Pancreas (tissue), 10 donors: ENCODE measurements around the gene STK11IP. TPM values are rescaled to one million over a fixed set of nuclear protein-coding genes. Genes with fewer than 3 reads are reported as not detected.
A peak's percentile ranks its signal among the peaks of the same experiment; 100 is the strongest.

ENCODE experiments used
- ATAC-seq, 4 donors: fragments of 200-7000 bp; cut with Tn5 transposase; one replicate each; pipeline versions ENCODE4 v1.8.0 to v1.9.1; 2020; ENCODE audit warnings: mild to moderate bottlenecking in 4 of 4, moderate library complexity in 4 of 4
- DNase-seq, 6 donors: peaks; one replicate each; pipeline ENCODE4 v3.0.0-alpha.2; 2020
- FAIRE-seq: peaks from 2 replicates; lab custom pipeline; 2012; peaks lifted over from hg19 to GRCh38; lab: Jason Lieb, UNC
- H3K27ac ChIP-seq, 4 donors: fragments of 200-600 bp; sonication (generic); 1 replicate in 3 of 4; 2 replicates in 1 of 4; pipeline versions ENCODE4 v1.5.0 to v1.8.0; 2020
- H3K27me3 ChIP-seq, 4 donors: fragments of 200-600 bp; one replicate each; pipeline ENCODE4 v1.8.0; 2021
- H3K36me3 ChIP-seq, 3 donors: fragments of 200-600 bp; sonication (generic) in 1 of 3; one replicate each; pipeline versions ENCODE4 v1.5.0 to v1.8.0; 2020 to 2021
- H3K4me1 ChIP-seq, 3 donors: fragments of 200-600 bp; one replicate each; pipeline ENCODE4 v1.8.0; 2021
- H3K4me3 ChIP-seq, 4 donors: fragments of 200-600 bp; sonication (generic) in 2 of 4; one replicate each; pipeline versions ENCODE4 v1.5.0 to v1.8.0; 2020 to 2021
- H3K9me3 ChIP-seq, 4 donors: fragments of 200-600 bp; one replicate each; pipeline ENCODE4 v1.8.0; 2021
- WGBS, 2 donors: extraction: QIAGEN DNeasy Blood & Tissue Kit; methylation state at CpG; one replicate each; pipeline ENCODE4 v1.1.7; 2013; 5-methylcytosine and 5-hydroxymethylcytosine counted together
- intact Hi-C, 3 donors: fragments of 100-400 bp; cut with DNase I; formaldehyde crosslinking; loops; one replicate each; pipeline versions ENCODE4 v1.11.1 to v1.14.2; 2022
- polyA plus RNA-seq, 2 donors: library from polyadenylated mRNA; stranded (reverse); fragments of 200-250 nt; gene quantifications; one replicate each; pipeline ENCODE4 v1.2.3, GENCODE V29; 2013
- total RNA-seq, 6 donors: library from RNA; stranded (reverse); fragmentation: NEBNext Ultra II Directional in 4 of 6; extraction: Animal tissue kit (Norgen Biotek cat#: 25700) in 4 of 6; gene quantifications; one replicate each; pipeline versions ENCODE4 v1.2.1 to v1.2.4, GENCODE V29; 2021 to 2023
- TF ChIP-seq, protein P1 (sequence below), 4 donors: fragments of 200-600 bp; sonication (generic) in 3 of 4; IDR thresholded peaks; one replicate each; pipeline versions ENCODE4 v1.5.0 to v1.8.0; 2021; ENCODE audit warnings: antibody characterized with exemption in 4 of 4
- donor health status: healthy with polysubstance abuse.
- donor health status: DM: no; HTN: no; CAD: no; lungs with moderate emphysema.
- donor health status: DM: no; HTN: no; CAD: no.
- donor health status: control.
- donor health status: control.
- donor health status: Bipolar disorder and iron deficiency.
- donor health status: DM: yes; HTN: yes; CAD: no.
- donor health status: DM: no; HTN: no; CAD: no.
- donor health status: DM: no; HTN: no; CAD: no.
- donor health status: DM: yes; HTN: yes; CAD: no.

STK11IP gene
- total and polyA plus RNA-seq, 8 donors = 9.0 to 43.8 (median 13.7) TPM

- intact Hi-C loops = no loop called here
- Histone ChIP-seq H3K36me3 (no peaks in the 10 kb centered on the region), H3K27ac (no peak overlapping the region), H3K4me1 (peaks cover 0 to 2% (median 0%) of the 10 kb centered on the region in 3 donors), H3K9me3 (no peaks in the 10 kb centered on the region), H3K27me3 (no peaks in the 10 kb centered on the region), H3K4me3 (no peak overlapping the region)
- DNase-seq = no peak
- TF ChIP-seq, protein P1, sequence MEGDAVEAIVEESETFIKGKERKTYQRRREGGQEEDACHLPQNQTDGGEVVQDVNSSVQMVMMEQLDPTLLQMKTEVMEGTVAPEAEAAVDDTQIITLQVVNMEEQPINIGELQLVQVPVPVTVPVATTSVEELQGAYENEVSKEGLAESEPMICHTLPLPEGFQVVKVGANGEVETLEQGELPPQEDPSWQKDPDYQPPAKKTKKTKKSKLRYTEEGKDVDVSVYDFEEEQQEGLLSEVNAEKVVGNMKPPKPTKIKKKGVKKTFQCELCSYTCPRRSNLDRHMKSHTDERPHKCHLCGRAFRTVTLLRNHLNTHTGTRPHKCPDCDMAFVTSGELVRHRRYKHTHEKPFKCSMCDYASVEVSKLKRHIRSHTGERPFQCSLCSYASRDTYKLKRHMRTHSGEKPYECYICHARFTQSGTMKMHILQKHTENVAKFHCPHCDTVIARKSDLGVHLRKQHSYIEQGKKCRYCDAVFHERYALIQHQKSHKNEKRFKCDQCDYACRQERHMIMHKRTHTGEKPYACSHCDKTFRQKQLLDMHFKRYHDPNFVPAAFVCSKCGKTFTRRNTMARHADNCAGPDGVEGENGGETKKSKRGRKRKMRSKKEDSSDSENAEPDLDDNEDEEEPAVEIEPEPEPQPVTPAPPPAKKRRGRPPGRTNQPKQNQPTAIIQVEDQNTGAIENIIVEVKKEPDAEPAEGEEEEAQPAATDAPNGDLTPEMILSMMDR (IDR thresholded peaks at IDR 0.05) = no peak
- ATAC-seq = no peak
- 83 to 90% methylated on average over 24 of the region's 24 CpGs for WGBS, 2 donors
- FAIRE-seq = no peak
Observed at GRCh38 chr2:219638948-219639755, 41.5 kb downstream of the STK11IP start.

GRCh38 chr2:219641390-219642068 is 43.9 kb downstream of the STK11IP start:
- FAIRE-seq = no peak
- no peak for DNase-seq

DNA sequence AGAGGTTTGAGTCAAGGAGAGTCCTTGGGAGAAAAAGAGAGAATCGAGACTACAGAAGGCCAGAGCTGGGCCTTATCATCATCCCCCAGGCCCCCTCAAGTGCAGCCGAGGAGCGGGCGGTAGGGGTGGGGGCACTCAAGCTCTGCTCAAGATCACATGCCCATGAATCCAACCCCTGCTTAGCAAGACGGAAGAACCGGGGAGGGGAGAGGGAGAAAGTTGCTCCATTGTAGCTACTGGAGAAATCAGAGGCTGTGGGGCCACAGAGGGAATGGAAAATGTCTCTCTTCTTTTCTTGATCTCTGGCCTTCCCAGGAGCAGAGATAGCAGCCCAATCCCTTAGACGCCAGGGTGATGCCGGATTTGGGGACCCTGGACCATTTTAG is 44.4 kb downstream of the STK11IP start:
- no peak for DNase-seq
- 66 to 70% methylated on average over 8 of the region's 8 CpGs for WGBS, 2 donors

More at GRCh38 chr2:219641390-219642068, 43.9 kb downstream of the STK11IP start:
- H3K4me3 ChIP-seq = no peak overlapping the region
- H3K4me1 ChIP-seq = peaks cover 0 to 2% (median 0%) of the 10 kb centered on the region in 3 donors
- H3K27ac ChIP-seq = no peak overlapping the region
- H3K27me3 ChIP-seq = no peaks in the 10 kb centered on the region
- TF ChIP-seq, protein P1 (IDR thresholded peaks at IDR 0.05) = no peak
- intact Hi-C loops = loop anchor here (2.0 to 10.0 kb wide), 4 partner anchors 99 to 169 kb away; partner anchors contain the start of genes CHPF (in 1 of the 3) and TMEM198 (in 1 of the 3)
- no peaks in the 10 kb centered on the region for H3K36me3 ChIP-seq
- WGBS, 2 donors = 77 to 78% methylated on average over 7 of the region's 7 CpGs
- ATAC-seq = no peak
- H3K9me3 ChIP-seq = no peaks in the 10 kb centered on the region

DNA sequence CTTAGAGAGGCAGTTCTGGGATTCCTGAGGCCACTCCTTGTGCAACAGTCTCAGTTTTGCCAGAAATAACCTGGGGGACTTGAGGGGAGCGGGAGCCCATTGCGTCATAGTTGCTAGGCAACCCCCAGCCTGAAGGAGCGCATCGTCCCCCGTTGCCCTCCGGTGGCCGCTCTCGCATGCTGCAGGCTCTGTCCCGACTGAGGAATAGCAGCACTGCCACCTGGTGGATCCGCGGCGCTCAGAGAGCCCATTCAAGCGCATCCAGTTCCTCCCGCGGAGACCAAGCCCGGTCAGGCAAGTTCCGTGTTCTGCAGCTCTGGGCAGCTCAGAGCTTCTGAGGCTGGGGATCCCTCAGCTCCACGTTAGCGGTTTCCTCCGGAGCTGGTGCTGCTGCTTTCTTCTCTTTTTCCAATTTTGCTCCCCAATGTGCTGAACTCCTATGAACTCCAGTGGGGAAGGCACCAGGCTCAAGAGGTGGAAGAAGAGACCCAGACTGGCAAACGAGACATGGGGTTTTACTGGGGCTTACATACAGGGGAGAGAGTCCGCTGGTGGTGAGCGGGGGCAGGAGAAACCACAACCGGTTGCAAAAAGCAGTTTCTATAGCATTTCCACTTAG is 44.9 kb downstream of the STK11IP start:
- H3K27ac ChIP-seq = no peak overlapping the region
- intact Hi-C loops = loop anchor here (2.0 to 10.0 kb wide), 4 partner anchors 100 to 170 kb away; partner anchors contain the start of genes CHPF (in 1 of the 3) and TMEM198 (in 1 of the 3)
- H3K4me3 ChIP-seq = no peak overlapping the region
- TF ChIP-seq, protein P1 (IDR thresholded peaks at IDR 0.05) = peak; percentile 97 to 99 (median 98)
- H3K9me3 ChIP-seq = no peaks in the 10 kb centered on the region
- WGBS, 2 donors = 5 to 9% methylated on average over 23 to 24 of the region's 24 CpGs
- DNase-seq (peak; percentile 92 to 98 (median 95)), ATAC-seq (peak; percentile 97 to 100 (median 99)), FAIRE-seq (no peak)
- H3K36me3 ChIP-seq = no peaks in the 10 kb centered on the region
- peaks cover 0 to 2% (median 0%) of the 10 kb centered on the region in 3 donors for H3K4me1 ChIP-seq
- H3K27me3 ChIP-seq = no peaks in the 10 kb centered on the region

More for the DNA sequence above, 44.4 kb downstream of the STK11IP start:
- Histone ChIP-seq H3K9me3 (no peaks in the 10 kb centered on the region), H3K4me1 (peaks cover 0 to 2% (median 0%) of the 10 kb centered on the region in 3 donors), H3K27ac (no peak overlapping the region), H3K4me3 (no peak overlapping the region), H3K36me3 (no peaks in the 10 kb centered on the region), H3K27me3 (no peaks in the 10 kb centered on the region)
- ATAC-seq = peak in 1 of 4 donors; percentile 4
- no peak for FAIRE-seq
- TF ChIP-seq, protein P1 (IDR thresholded peaks at IDR 0.05) = no peak
- intact Hi-C loops = loop anchor here (2.0 to 10.0 kb wide), 4 partner anchors 100 to 170 kb away; partner anchors contain the start of genes CHPF (in 1 of the 3) and TMEM198 (in 1 of the 3)
